ENCODE data around the gene HNRNPA3.

GRCh38 chr2:177270531-177270930 lies 57.9 kb downstream of the HNRNPA3 start:
- TF ChIP-seq CTCF (IDR thresholded peaks at IDR 0.05) (no peak), EZH2 (IDR thresholded peaks at IDR 0.05; ENCODE audit: borderline replicate concordance, insufficient read depth, low read depth, low read length, poor library complexity, severe bottlenecking) (no peak)

All from B cell (primary cell).